HG03439 (cell line): ENCODE measurements around the gene CCDC171.

Source experiments
- ATAC-seq: cut with Tn5 transposase; IDR thresholded peaks from one replicate; pipeline ENCODE4 v1.9.1; 2021; ENCODE audit warnings: mild to moderate bottlenecking, moderate library complexity; ENCODE audit not compliant: unreplicated experiment

The CCDC171 gene

GRCh38 chr9:15975101-15975778, 422.4 kb downstream of the CCDC171 start:
- no peak for ATAC-seq

- ATAC-seq: no peak
Measured at GRCh38 chr9:15977438-15977837, 424.6 kb downstream of the CCDC171 start.

GRCh38 chr9:15982182-15982581, 429.3 kb downstream of the CCDC171 start:
- no peak for ATAC-seq

GRCh38 chr9:15999422-16000339, 446.8 kb downstream of the CCDC171 start:
- no peak for ATAC-seq

GRCh38 chr9:16000811-16001210, 448.0 kb downstream of the CCDC171 start:
- no peak for ATAC-seq

- ATAC-seq: no peak
Measured at GRCh38 chr9:16001856-16002255, 449.0 kb downstream of the CCDC171 start.

GRCh38 chr9:16002816-16003215, 450.0 kb downstream of the CCDC171 start:
- no peak for ATAC-seq

GRCh38 chr9:16003785-16004184, 450.9 kb downstream of the CCDC171 start:
- ATAC-seq: no peak

GRCh38 chr9:16004613-16005012, 451.8 kb downstream of the CCDC171 start:
- ATAC-seq: no peak

- ATAC-seq: no peak
Measured at GRCh38 chr9:16010221-16010620, 457.4 kb downstream of the CCDC171 start.

- ATAC-seq: no peak
Measured at GRCh38 chr9:16012621-16013020, 459.8 kb downstream of the CCDC171 start.

- no peak for ATAC-seq
Measured at GRCh38 chr9:16013366-16013765, 460.5 kb downstream of the CCDC171 start.

- no peak for ATAC-seq
Measured at GRCh38 chr9:16013826-16014225, 461.0 kb downstream of the CCDC171 start.

- no peak for ATAC-seq
Measured at GRCh38 chr9:16022228-16022627, 469.4 kb downstream of the CCDC171 start.

- ATAC-seq: no peak
Measured at GRCh38 chr9:16023446-16023845, 470.6 kb downstream of the CCDC171 start.
